Right cardiac atrium (tissue), 5 donors: ENCODE data around the gene TRIM7. TPM values are rescaled to one million over a fixed set of nuclear protein-coding genes. Genes with fewer than 3 reads are reported as not detected.
A peak's percentile ranks its signal among the peaks of the same experiment; 100 is the strongest.
"Not testable (repeated sequence)": the region's sequence is repeated elsewhere in the genome, so short reads cannot be mapped to it uniquely, and the experiment has no call there.

Experiments
- ATAC-seq, 2 donors: fragments of 200-7000 bp; cut with Tn5 transposase; one replicate each; pipeline versions ENCODE4 v1.8.0 to v1.9.1; 2020; ENCODE audit warnings: moderate library complexity in 2 of 2, mild to moderate bottlenecking in 1 of 2
- DNase-seq, 3 donors: peaks; one replicate each; pipeline ENCODE4 v3.0.0-alpha.2; 2020
- H3K27ac ChIP-seq: one replicate; pipeline ENCODE4 v1.5.1; 2013; ENCODE audit warnings: mild to moderate bottlenecking, low read length, control low read depth, moderate library complexity
- H3K27me3 ChIP-seq: one replicate; pipeline ENCODE4 v1.6.1; 2013; ENCODE audit not compliant: control insufficient read depth, insufficient read depth
- H3K4me1 ChIP-seq: one replicate; pipeline ENCODE4 v1.6.1; 2013; ENCODE audit warnings: low read length; ENCODE audit not compliant: control insufficient read depth, insufficient read depth
- H3K4me3 ChIP-seq: one replicate; pipeline ENCODE4 v1.5.1; 2013; ENCODE audit warnings: low read length, control low read depth
- H3K9me3 ChIP-seq: one replicate; pipeline ENCODE4 v1.6.1; 2013; ENCODE audit warnings: low read length; ENCODE audit not compliant: control insufficient read depth
- WGBS: extraction: QIAGEN DNeasy Blood & Tissue Kit; methylation state at CpG from one replicate; pipeline ENCODE4 v1.1.7; 2013; 5-methylcytosine and 5-hydroxymethylcytosine counted together
- intact Hi-C, 4 donors: fragments of 100-400 bp; cut with DNase I; formaldehyde crosslinking; loops; one replicate each; pipeline versions ENCODE4 v1.11.0 to v1.14.0; 2022 to 2023
- polyA plus RNA-seq: library from polyadenylated mRNA; stranded (reverse); fragments of 200-250 nt; gene quantifications from one replicate; pipeline ENCODE4 v1.2.3, GENCODE V29; 2013
- total RNA-seq, 4 donors: library from RNA; stranded (reverse); fragmentation: NEBNext Ultra II Directional; extraction: Animal tissue kit (Norgen Biotek cat#: 25700); gene quantifications; one replicate each; pipeline ENCODE4 v1.2.1, GENCODE V29; 2021
- donor health status: healthy with polysubstance abuse.
- donor health status: DM: no; HTN: yes; CAD: no.
- donor health status: DM: no; HTN: no; CAD: no.
- donor health status: DM: no; HTN: yes; CAD: no; lungs with severe emphysema.
- donor health status: DM: yes; HTN: yes; CAD: no.

TRIM7 gene
- total and polyA plus RNA-seq, 5 donors: 3.8 to 13.1 (median 4.8) TPM

GRCh38 chr5:181220178-181220515 lies 15.2 kb upstream of the TRIM7 start:
- intact Hi-C loops: loop anchor here in 2 of 4 donors (5.0 kb wide), 1 partner anchor 33 kb away; no protein-coding TSS in a partner anchor
- H3K27me3 ChIP-seq: no peaks in the 10 kb centered on the region
- H3K4me3 ChIP-seq: no peak overlapping the region
- 91% methylated on average over 10 of the region's 10 CpGs for WGBS
- H3K9me3 ChIP-seq: no peaks in the 10 kb centered on the region
- DNase-seq (peak in 1 of 3 donors; percentile 56), ATAC-seq (no peak)
- H3K4me1 ChIP-seq: peaks cover 4% of the 10 kb centered on the region
- H3K27ac ChIP-seq: no peak overlapping the region

- ATAC-seq (no peak), DNase-seq (peak in 2 of 3 donors; percentile 55 to 66)
- Histone ChIP-seq H3K4me3 (no peak overlapping the region), H3K9me3 (no peaks in the 10 kb centered on the region), H3K4me1 (peaks cover 4% of the 10 kb centered on the region), H3K27me3 (no peaks in the 10 kb centered on the region), H3K27ac (no peak overlapping the region)
- 72% methylated on average over 49 of the region's 49 CpGs for WGBS
- intact Hi-C loops: loop anchor here in 2 of 4 donors (5.0 kb wide), 1 partner anchor 32 kb away; no protein-coding TSS in a partner anchor
Measured at GRCh38 chr5:181219262-181220177, 14.5 kb upstream of the TRIM7 start.

DNA sequence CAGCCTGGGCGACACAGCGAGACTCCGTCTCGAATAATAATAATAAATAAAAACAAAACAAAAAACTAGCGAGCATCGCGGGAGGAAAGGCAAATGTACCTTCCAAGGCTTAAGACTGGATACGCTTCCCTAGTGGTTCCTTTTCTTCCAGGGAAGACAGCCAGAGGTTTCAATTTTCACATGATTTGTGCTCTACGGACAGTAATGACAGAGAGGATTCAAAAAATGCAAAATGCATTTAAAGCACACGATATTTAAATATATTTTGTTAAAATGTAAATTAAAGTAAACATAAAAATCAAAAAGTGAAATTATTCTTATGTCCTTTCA lies 13.8 kb upstream of the TRIM7 start:
- Histone ChIP-seq H3K9me3 (no peaks in the 10 kb centered on the region), H3K27ac (no peak overlapping the region), H3K4me3 (no peak overlapping the region), H3K27me3 (no peaks in the 10 kb centered on the region), H3K4me1 (no peaks in the 10 kb centered on the region)
- intact Hi-C loops: no loop called here
- ATAC-seq (no peak), DNase-seq (no peak)
- WGBS: 38% methylated on average over 10 of the region's 10 CpGs

DNA sequence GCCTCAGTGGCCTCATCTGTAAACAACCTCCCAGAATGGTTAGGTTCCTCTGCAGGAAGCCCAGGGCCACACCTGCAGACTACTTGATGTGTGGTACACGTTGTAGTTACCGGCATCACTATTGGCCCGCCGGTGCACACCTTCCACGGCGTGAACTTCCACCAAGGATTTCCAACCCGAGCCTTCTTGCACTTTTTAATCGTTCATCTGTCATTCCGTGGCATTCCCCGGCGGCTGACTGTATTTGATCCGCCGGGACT lies 12.7 kb upstream of the TRIM7 start:
- no peaks in the 10 kb centered on the region for H3K9me3 ChIP-seq
- WGBS: 4% methylated on average over 13 of the region's 13 CpGs
- H3K4me3 ChIP-seq: peak overlapping the region; percentile 52
- ATAC-seq: no peak
- DNase-seq: peak in 2 of 3 donors; percentile 54 to 57
- H3K27me3 ChIP-seq: no peaks in the 10 kb centered on the region
- peak overlapping the region; percentile 87 for H3K27ac ChIP-seq
- intact Hi-C loops: no loop called here
- no peaks in the 10 kb centered on the region for H3K4me1 ChIP-seq

GRCh38 chr5:181217111-181217802 lies 12.3 kb upstream of the TRIM7 start:
- DNase-seq (peak; percentile 56 to 82 (median 81)), ATAC-seq (peak; percentile 39 to 53)
- H3K9me3 ChIP-seq: no peaks in the 10 kb centered on the region
- WGBS: 1% methylated on average over 46 of the region's 46 CpGs
- intact Hi-C loops: no loop called here
- H3K4me1 ChIP-seq: no peaks in the 10 kb centered on the region
- peak overlapping the region; percentile 52 for H3K4me3 ChIP-seq
- H3K27me3 ChIP-seq: no peaks in the 10 kb centered on the region
- H3K27ac ChIP-seq: peak overlapping the region; percentile 87

DNA sequence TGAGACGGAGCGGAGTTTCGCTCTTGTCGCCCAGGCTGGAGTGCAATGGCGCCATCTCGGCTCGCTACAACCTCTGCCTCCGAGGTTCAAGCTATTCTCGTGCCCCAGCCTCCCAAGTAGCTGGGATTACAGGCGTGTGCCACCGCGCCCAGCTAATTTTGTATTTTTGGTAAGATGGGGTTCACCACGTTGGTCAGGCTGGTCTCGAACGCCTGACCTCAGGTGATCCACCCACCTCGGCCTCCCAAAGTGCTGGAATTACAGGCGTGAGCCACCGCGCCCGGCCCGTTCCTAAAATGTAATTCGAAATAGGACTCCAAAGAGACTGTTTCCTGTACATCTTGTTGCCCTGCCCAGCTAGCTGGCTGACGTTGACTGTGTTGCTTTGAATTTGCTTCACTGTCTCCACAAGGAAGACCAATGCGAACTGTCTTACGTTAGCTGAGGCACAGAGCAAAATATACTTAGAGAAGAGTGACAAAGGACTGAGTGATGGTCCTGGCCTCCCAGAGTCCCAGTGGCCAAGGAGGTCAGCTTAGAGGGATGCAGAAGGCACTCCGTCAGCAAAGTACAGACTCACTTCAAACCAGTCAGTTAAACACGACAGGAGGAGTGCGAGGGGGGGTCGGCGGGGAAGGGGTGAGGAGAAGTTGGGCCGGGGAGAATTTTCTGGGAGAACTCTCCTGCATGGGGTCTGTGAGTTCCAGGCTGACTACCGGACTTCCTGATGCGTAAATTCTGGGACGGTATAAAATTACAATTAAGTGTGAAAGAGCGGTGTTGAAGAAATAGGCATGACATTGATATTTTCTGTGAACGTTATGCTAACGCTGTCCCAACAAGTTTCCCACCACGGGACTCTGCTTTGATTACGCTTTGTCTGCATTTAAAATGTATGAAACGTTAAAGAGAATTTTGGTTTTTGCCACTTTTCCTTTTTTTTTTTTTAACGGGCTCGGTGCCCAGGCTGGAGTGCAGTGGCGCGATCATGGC lies 11.3 kb upstream of the TRIM7 start:
- no peak for DNase-seq
- intact Hi-C loops: no loop called here
- WGBS: 34% methylated on average over 44 of the region's 44 CpGs
- no peak for ATAC-seq
- H3K27me3 ChIP-seq: no peaks in the 10 kb centered on the region
- no peak overlapping the region for H3K27ac ChIP-seq
- H3K4me3 ChIP-seq: peak overlapping the region; percentile 52
- no peaks in the 10 kb centered on the region for H3K4me1 ChIP-seq
- no peaks in the 10 kb centered on the region for H3K9me3 ChIP-seq

- 94% methylated on average over 10 of the region's 10 CpGs for WGBS
- H3K27me3 ChIP-seq, H3K4me3 ChIP-seq, H3K4me1 ChIP-seq, H3K27ac ChIP-seq, DNase-seq, H3K9me3 ChIP-seq, ATAC-seq, intact Hi-C loops: not testable (repeated sequence)
Measured at GRCh38 chr5:181214249-181214648, 9.3 kb upstream of the TRIM7 start.

GRCh38 chr5:181212934-181213333 lies 7.9 kb upstream of the TRIM7 start:
- H3K4me3 ChIP-seq: no peak overlapping the region
- H3K27me3 ChIP-seq: no peaks in the 10 kb centered on the region
- intact Hi-C loops: no loop called here
- WGBS: 48% methylated on average over 2 of the region's 2 CpGs
- ATAC-seq (no peak), DNase-seq (no peak)
- no peaks in the 10 kb centered on the region for H3K9me3 ChIP-seq
- H3K4me1 ChIP-seq: no peaks in the 10 kb centered on the region
- H3K27ac ChIP-seq: peak overlapping the region; percentile 11

GRCh38 chr5:181212080-181212479 lies 7.1 kb upstream of the TRIM7 start:
- no peak for DNase-seq
- Histone ChIP-seq H3K9me3 (no peaks in the 10 kb centered on the region), H3K27me3 (no peaks in the 10 kb centered on the region), H3K27ac (peak overlapping the region; percentile 94), H3K4me3 (no peak overlapping the region), H3K4me1 (no peaks in the 10 kb centered on the region)
- ATAC-seq: peak in 1 of 2 donors; percentile 18
- WGBS: 70% methylated on average over 6 of the region's 6 CpGs
- intact Hi-C loops: no loop called here

GRCh38 chr5:181211208-181211607 lies 6.2 kb upstream of the TRIM7 start:
- Histone ChIP-seq H3K4me1 (no peaks in the 10 kb centered on the region), H3K9me3 (no peaks in the 10 kb centered on the region), H3K27ac (peak overlapping the region; percentile 24), H3K4me3 (no peak overlapping the region), H3K27me3 (no peaks in the 10 kb centered on the region)
- intact Hi-C loops: no loop called here
- 42% methylated on average over 7 of the region's 7 CpGs for WGBS
- no peak for ATAC-seq
- DNase-seq: no peak
